Left lung (tissue), 10 donors: ENCODE data around the gene CGB1. TPM values are rescaled to one million over a fixed set of nuclear protein-coding genes. Genes with fewer than 3 reads are reported as not detected.

Experiments
- ATAC-seq: fragments of 200-7000 bp; cut with Tn5 transposase; one replicate; pipeline ENCODE4 v1.9.1; 2020; ENCODE audit warnings: moderate library complexity
- DNase-seq, 4 donors: peaks; one replicate each; pipeline ENCODE4 v3.0.0-alpha.2; 2013 to 2020
- H3K27ac ChIP-seq, 2 donors: fragments of 200-600 bp; sonication (generic) in 1 of 2; one replicate each; pipeline versions ENCODE4 v1.5.0 to v1.8.0; 2020 to 2021
- H3K27me3 ChIP-seq, 2 donors: fragments of 200-600 bp; sonication (generic) in 1 of 2; one replicate each; pipeline versions ENCODE4 v1.5.0 to v1.8.0; 2020 to 2021
- H3K36me3 ChIP-seq, 2 donors: fragments of 200-600 bp; sonication (generic) in 1 of 2; one replicate each; pipeline versions ENCODE4 v1.5.0 to v1.8.0; 2020 to 2021
- H3K4me1 ChIP-seq, 2 donors: fragments of 200-600 bp; one replicate each; pipeline ENCODE4 v1.8.0; 2021
- H3K4me3 ChIP-seq, 2 donors: fragments of 200-600 bp; sonication (generic) in 1 of 2; one replicate each; pipeline versions ENCODE4 v1.5.0 to v1.8.0; 2020 to 2021; ENCODE audit warnings: mild to moderate bottlenecking in 1 of 2
- H3K9me3 ChIP-seq, 2 donors: fragments of 200-600 bp; sonication (generic) in 1 of 2; one replicate each; pipeline versions ENCODE4 v1.5.0 to v1.8.0; 2020 to 2021
- CTCF ChIP-seq, 2 donors: fragments of 200-600 bp; sonication (generic) in 1 of 2; IDR thresholded peaks; one replicate each; pipeline versions ENCODE4 v1.5.0 to v1.8.0; 2021; ENCODE audit warnings: antibody characterized with exemption in 2 of 2
- intact Hi-C, 2 donors: fragments of 100-400 bp; cut with DNase I; formaldehyde crosslinking; loops; one replicate each; pipeline versions ENCODE4 v1.11.2 to v1.14.2; 2022
- polyA plus RNA-seq, 6 donors: library from polyadenylated mRNA; unstranded; fragments of 120-200 nt; gene quantifications; one replicate each; pipeline ENCODE4 v1.2.1, GENCODE V29; 2013; ENCODE audit not compliant: insufficient read length in 6 of 6
- total RNA-seq, 2 donors: library from RNA; stranded (reverse); fragmentation: NEBNext Ultra II Directional; extraction: Animal tissue kit (Norgen Biotek cat#: 25700); gene quantifications; one replicate each; pipeline ENCODE4 v1.2.1, GENCODE V29; 2021
- donor health status: DM: no; HTN: yes; CAD: no.
- donor health status: DM: no; HTN: no; CAD: no.

CGB1 gene
- total and polyA plus RNA-seq, 8 donors, result not detected

GRCh38 chr19:49004964-49005614, 31.6 kb downstream of the CGB1 start:
- no peak overlapping the region for H3K27ac ChIP-seq
- H3K4me1 ChIP-seq, result no peaks in the 10 kb centered on the region
- TF ChIP-seq CTCF (IDR thresholded peaks at IDR 0.05), result no peak
- no peak overlapping the region for H3K4me3 ChIP-seq
- peaks cover 0 to 89% of the 10 kb centered on the region in 2 donors for H3K36me3 ChIP-seq
- no peaks in the 10 kb centered on the region for H3K9me3 ChIP-seq
- ATAC-seq (no peak), DNase-seq (no peak)
- intact Hi-C loops, result no loop called here
- H3K27me3 ChIP-seq, result no peaks in the 10 kb centered on the region

- no peak overlapping the region for H3K4me3 ChIP-seq
- intact Hi-C loops, result no loop called here
- H3K27ac ChIP-seq, result no peak overlapping the region
- ATAC-seq (no peak), DNase-seq (no peak)
- H3K36me3 ChIP-seq, result peaks cover 0 to 87% of the 10 kb centered on the region in 2 donors
- no peak for TF ChIP-seq CTCF (IDR thresholded peaks at IDR 0.05)
- no peaks in the 10 kb centered on the region for H3K4me1 ChIP-seq
- no peaks in the 10 kb centered on the region for H3K9me3 ChIP-seq
- no peaks in the 10 kb centered on the region for H3K27me3 ChIP-seq
Observed at GRCh38 chr19:49004133-49004532, 32.6 kb downstream of the CGB1 start.

DNA sequence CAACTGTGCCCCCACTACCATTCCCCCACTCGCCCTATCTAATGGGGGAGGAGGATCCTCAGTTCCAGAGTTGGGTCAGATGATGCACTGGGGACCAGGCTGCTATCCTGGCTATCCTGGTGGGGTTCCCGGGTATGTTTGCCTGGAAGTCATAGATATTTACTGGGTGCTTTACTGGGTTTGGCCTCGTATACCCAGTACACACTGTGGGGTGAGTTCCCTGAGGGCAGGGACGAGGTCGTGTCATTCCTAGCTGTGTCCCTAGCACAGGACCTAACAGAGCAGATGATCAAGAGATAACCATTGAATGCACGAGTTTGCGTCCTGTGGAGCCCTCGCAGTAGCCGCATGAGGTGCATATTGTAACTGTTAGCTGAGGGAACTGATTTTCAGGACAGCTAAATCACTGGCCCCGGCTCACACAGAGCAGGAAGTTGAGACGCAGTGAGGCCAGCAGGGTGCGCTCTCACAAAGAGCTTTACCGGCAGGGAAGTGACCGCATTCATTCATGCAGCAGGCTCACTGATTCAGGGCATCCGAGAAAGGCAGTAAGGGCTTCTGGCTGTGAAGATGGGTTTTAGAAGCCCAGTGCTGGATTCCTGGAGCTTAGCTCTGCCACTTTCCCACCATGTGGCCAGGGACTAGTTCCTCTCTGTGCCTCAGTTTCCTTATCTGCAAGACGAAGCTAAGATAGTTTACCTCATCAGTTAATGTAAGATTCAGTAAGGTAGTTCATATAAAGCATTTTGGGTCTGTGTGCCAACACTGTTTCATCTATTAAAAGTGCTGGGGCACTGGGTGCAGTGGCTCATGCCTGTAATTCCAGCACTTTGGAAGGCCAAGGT, 37.0 kb downstream of the CGB1 start:
- intact Hi-C loops, result no loop called here
- ATAC-seq, result peak; percentile 78
- H3K36me3 ChIP-seq, result peaks cover 0 to 45% of the 10 kb centered on the region in 2 donors
- DNase-seq, result peak in 2 of 4 donors; percentile 39 to 53
- H3K27ac ChIP-seq, result no peak overlapping the region
- H3K9me3 ChIP-seq, result no peaks in the 10 kb centered on the region
- TF ChIP-seq CTCF (IDR thresholded peaks at IDR 0.05), result peak; percentile 49 to 50
- peaks cover 4 to 6% of the 10 kb centered on the region in 2 donors for H3K4me1 ChIP-seq
- H3K4me3 ChIP-seq, result no peak overlapping the region
- no peaks in the 10 kb centered on the region for H3K27me3 ChIP-seq

DNA sequence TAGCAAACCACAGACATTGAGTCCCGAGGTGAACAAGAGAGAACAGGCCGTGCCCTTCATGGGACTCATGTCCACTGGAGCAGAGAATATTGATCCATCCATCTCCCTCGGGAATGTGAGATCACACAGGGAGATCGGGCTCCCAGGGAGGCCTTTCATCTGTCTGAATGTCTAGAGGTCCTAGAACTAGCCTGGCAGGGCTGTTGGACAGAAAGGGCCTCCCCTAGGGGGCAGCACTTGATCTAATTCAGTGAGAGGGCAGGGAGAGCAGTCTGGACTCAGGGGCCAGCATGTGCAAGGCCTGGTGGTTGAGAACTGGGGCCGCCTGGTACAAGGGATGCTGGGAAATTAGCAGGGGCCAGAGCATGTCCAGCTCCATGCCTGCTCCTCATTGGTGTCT, 38.7 kb downstream of the CGB1 start:
- Histone ChIP-seq H3K4me1 (peaks cover 9 to 13% of the 10 kb centered on the region in 2 donors), H3K9me3 (no peaks in the 10 kb centered on the region), H3K27me3 (no peaks in the 10 kb centered on the region), H3K36me3 (peaks cover 0 to 28% of the 10 kb centered on the region in 2 donors), H3K27ac (no peak overlapping the region), H3K4me3 (no peak overlapping the region)
- ATAC-seq (no peak), DNase-seq (no peak)
- TF ChIP-seq CTCF (IDR thresholded peaks at IDR 0.05), result peak; percentile 26 to 44
- intact Hi-C loops, result no loop called here

GRCh38 chr19:48994035-48994386, 42.7 kb downstream of the CGB1 start:
- intact Hi-C loops, result no loop called here
- H3K4me1 ChIP-seq, result peaks cover 18 to 43% of the 10 kb centered on the region in 2 donors
- H3K4me3 ChIP-seq, result peak overlapping the region; percentile 56 to 63
- no peak for ATAC-seq
- H3K36me3 ChIP-seq, result peaks cover 0 to 20% of the 10 kb centered on the region in 2 donors
- DNase-seq, result no peak
- no peak for TF ChIP-seq CTCF (IDR thresholded peaks at IDR 0.05)
- no peaks in the 10 kb centered on the region for H3K27me3 ChIP-seq
- no peaks in the 10 kb centered on the region for H3K9me3 ChIP-seq
- peak overlapping the region; percentile 86 to 92 for H3K27ac ChIP-seq
